NCI-H526 treated with DMSO at 0.1 percent for 48 hours (cell line): ENCODE measurements around the gene PLEKHA7.
"Not testable (repeated sequence)": the region's sequence is repeated elsewhere in the genome, so short reads cannot be mapped to it uniquely, and the experiment has no call there.

ENCODE experiments used
- DNase-seq: peaks from one replicate; lab custom pipeline; 2025; lab: John Stamatoyannopoulos, UW

The PLEKHA7 gene

GRCh38 chr11:16909359-16910035, 104.7 kb downstream of the PLEKHA7 start:
- no peak for DNase-seq

- DNase-seq, result no peak
These were observed 108.8 kb downstream of the PLEKHA7 start for GRCh38 chr11:16905375-16905774.

- not testable (repeated sequence) for DNase-seq
These were observed 109.5 kb downstream of the PLEKHA7 start for GRCh38 chr11:16904761-16905160.

GRCh38 chr11:16902781-16903378, 111.3 kb downstream of the PLEKHA7 start:
- no peak for DNase-seq

- no peak for DNase-seq
These were observed 112.0 kb downstream of the PLEKHA7 start for GRCh38 chr11:16902182-16902581.

GRCh38 chr11:16900491-16900890, 113.7 kb downstream of the PLEKHA7 start:
- DNase-seq, result no peak

GRCh38 chr11:16899708-16900303, 114.4 kb downstream of the PLEKHA7 start:
- DNase-seq, result no peak

GRCh38 chr11:16898274-16898985, 115.8 kb downstream of the PLEKHA7 start:
- no peak for DNase-seq

- peak; percentile 48 for DNase-seq
These were observed 116.6 kb downstream of the PLEKHA7 start for GRCh38 chr11:16897470-16898061.

GRCh38 chr11:16896729-16897469, 117.3 kb downstream of the PLEKHA7 start:
- DNase-seq, result no peak

GRCh38 chr11:16895306-16895705, 118.9 kb downstream of the PLEKHA7 start:
- no peak for DNase-seq

- no peak for DNase-seq
These were observed 120.7 kb downstream of the PLEKHA7 start for GRCh38 chr11:16893456-16894066.

- DNase-seq, result no peak
These were observed 122.2 kb downstream of the PLEKHA7 start for GRCh38 chr11:16891964-16892363.

GRCh38 chr11:16891165-16891564, 123.0 kb downstream of the PLEKHA7 start:
- no peak for DNase-seq

- no peak for DNase-seq
These were observed 123.8 kb downstream of the PLEKHA7 start for GRCh38 chr11:16890442-16890841.

GRCh38 chr11:16889905-16890304, 124.3 kb downstream of the PLEKHA7 start:
- DNase-seq, result no peak

GRCh38 chr11:16889010-16889409, 125.2 kb downstream of the PLEKHA7 start:
- not testable (repeated sequence) for DNase-seq

- DNase-seq, result not testable (repeated sequence)
These were observed 126.3 kb downstream of the PLEKHA7 start for GRCh38 chr11:16887887-16888286.

- no peak for DNase-seq
These were observed 131.0 kb downstream of the PLEKHA7 start for GRCh38 chr11:16883174-16883573.

- DNase-seq, result no peak
These were observed 132.4 kb downstream of the PLEKHA7 start for GRCh38 chr11:16881766-16882165.

GRCh38 chr11:16881074-16881709, 133.0 kb downstream of the PLEKHA7 start:
- DNase-seq, result no peak
